A549 (cell line): Measurements from ENCODE around the gene ZNF410. TPM values are rescaled to one million over a fixed set of nuclear protein-coding genes. Genes with fewer than 3 reads are reported as not detected.

ENCODE experiments used
- ATAC-seq, 2 experiments: fragments of 200-7000 bp in 1 of 2; fragments of >200 bp in 1 of 2; cut with Nextera tagmentation in 1 of 2; cut with Tn5 transposase in 1 of 2; 3 replicates each; pipeline versions ENCODE4 v1.8.0 to v1.9.1; 2018 to 2020; ENCODE audit warnings: mild to moderate bottlenecking in 1 of 2, moderate library complexity in 1 of 2
- CTCF ChIA-PET: fragments of 300-600 bp; sonication (Branson Sonifier 250); formaldehyde crosslinking; extraction: SDS; loops from one replicate; lab custom pipeline; 2021; ENCODE audit warnings: antibody characterized with exemption, inconsistent platforms; lab: Yijun Ruan, JAX
- POLR2A ChIA-PET: fragments of 350-600 bp; formaldehyde crosslinking; extraction: SDS; loops from one replicate; lab custom pipeline; 2021; ENCODE audit warnings: antibody characterized with exemption, inconsistent platforms; lab: Yijun Ruan, JAX
- DNase-seq, 2 experiments: peaks; one replicate each; pipeline versions ENCODE4 v3.0.0 to v3.0.0-alpha.2; 2011 to 2016; ENCODE audit warnings: low read depth in 1 of 2, low spot score in 1 of 2
- FAIRE-seq: peaks from 2 replicates; lab custom pipeline; 2011; peaks lifted over from hg19 to GRCh38; lab: Jason Lieb, UNC
- H3K27ac ChIP-seq, 2 experiments: fragments of >200 bp; sonication (Bioruptor Twin); formaldehyde crosslinking; 3 replicates each; pipeline ENCODE4 v1.5.1; 2016 to 2017
- H3K4me1 ChIP-seq: fragments of >200 bp; sonication (Bioruptor Twin); formaldehyde crosslinking; 3 replicates; pipeline ENCODE4 v1.6.1; 2016
- H3K4me2 ChIP-seq: fragments of >200 bp; sonication (Bioruptor Twin); formaldehyde crosslinking; 3 replicates; pipeline ENCODE4 v1.6.1; 2016
- H3K4me3 ChIP-seq: fragments of >200 bp; sonication (Bioruptor Twin); formaldehyde crosslinking; 3 replicates; pipeline ENCODE4 v1.5.1; 2016
- H3K9me3 ChIP-seq: fragments of >200 bp; sonication (Bioruptor Twin); formaldehyde crosslinking; 3 replicates; pipeline ENCODE4 v1.6.1; 2016
- BHLHE40 ChIP-seq: IDR thresholded peaks from 2 replicates; pipeline ENCODE4 v1.6.1; 2012; ENCODE audit warnings: low read depth, low read length, inconsistent platforms
- CBX2 ChIP-seq: fragments of 200-600 bp; sonication (generic); IDR thresholded peaks from 2 replicates; pipeline ENCODE4 v1.6.1; 2016; ENCODE audit warnings: low read depth, mild to moderate bottlenecking, borderline replicate concordance
- CHD2 ChIP-seq: fragments of 150-350 bp; IDR thresholded peaks from 2 replicates; pipeline ENCODE4 v1.6.1; 2014; ENCODE audit warnings: low read length; ENCODE audit not compliant: partially characterized antibody
- CTCF ChIP-seq: fragments of >200 bp; sonication (Bioruptor Twin); formaldehyde crosslinking; IDR thresholded peaks from 3 replicates; pipeline ENCODE4 v1.5.1; 2016
- EP300 ChIP-seq, 2 experiments: fragments of >200 bp; sonication (Bioruptor Twin); formaldehyde crosslinking; IDR thresholded peaks; 2 replicates in 1 of 2; 3 replicates in 1 of 2; pipeline ENCODE4 v1.6.1; 2016 to 2017
- FOSB ChIP-seq: fragments of 250-450 bp; sonication (Bioruptor Pico); IDR thresholded peaks from 2 replicates; pipeline ENCODE4 v1.5.0; 2020; ENCODE audit warnings: mild to moderate bottlenecking, moderate library complexity
- FOSL2 ChIP-seq, 2 experiments: fragments of 450-650 bp in 1 of 2; fragments of >200 bp in 1 of 2; sonication (Bioruptor Twin) in 1 of 2; formaldehyde crosslinking; IDR thresholded peaks; 2 replicates each; pipeline versions ENCODE4 v1.5.0 to v1.6.1; 2016 to 2020; ENCODE audit warnings: mild to moderate bottlenecking in 1 of 2, moderate library complexity in 1 of 2
- HDAC2 ChIP-seq: fragments of 200-600 bp; sonication (generic); IDR thresholded peaks from 2 replicates; pipeline ENCODE4 v1.6.1; 2016
- HMGXB4 ChIP-seq: fragments of 250-450 bp; sonication (Bioruptor Pico); IDR thresholded peaks from 2 replicates; pipeline ENCODE4 v1.5.0; 2021; ENCODE audit warnings: mild to moderate bottlenecking, moderate library complexity, borderline replicate concordance
- HOXB13 ChIP-seq: fragments of 250-450 bp; sonication (Bioruptor Pico); IDR thresholded peaks from 2 replicates; pipeline ENCODE4 v1.5.0; 2020; ENCODE audit warnings: low read depth, mild to moderate bottlenecking, moderate library complexity
- JUN ChIP-seq, 2 experiments: fragments of >200 bp; sonication (Bioruptor Twin); formaldehyde crosslinking; IDR thresholded peaks; 2 replicates in 1 of 2; 3 replicates in 1 of 2; pipeline ENCODE4 v1.6.1; 2016 to 2017
- KDM5A ChIP-seq: fragments of 200-600 bp; sonication (generic); IDR thresholded peaks from 2 replicates; pipeline ENCODE4 v1.6.1; 2016; ENCODE audit warnings: antibody characterized with exemption, mild to moderate bottlenecking
- MAZ ChIP-seq: fragments of 150-350 bp; IDR thresholded peaks from 2 replicates; pipeline ENCODE4 v1.6.1; 2014; ENCODE audit warnings: antibody characterized with exemption, low read depth, low read length, borderline replicate concordance
- MYC ChIP-seq: IDR thresholded peaks from 2 replicates; pipeline ENCODE4 v1.6.1; 2012; ENCODE audit warnings: mild to moderate bottlenecking, inconsistent platforms, low read length, improper control_type of control experiment, borderline replicate concordance
- POLR2A ChIP-seq: IDR thresholded peaks from 2 replicates; pipeline ENCODE4 v1.6.1; 2012; ENCODE audit warnings: mild to moderate bottlenecking, low read length
- RARB ChIP-seq: fragments of 250-450 bp; sonication (Bioruptor Pico); IDR thresholded peaks from 2 replicates; pipeline ENCODE4 v1.8.0; 2021; ENCODE audit warnings: mild to moderate bottlenecking, moderate library complexity
- REST ChIP-seq: fragments of 200-600 bp; sonication (generic); IDR thresholded peaks from 2 replicates; pipeline ENCODE4 v1.6.1; 2016; ENCODE audit warnings: antibody characterized with exemption, mild to moderate bottlenecking, moderate library complexity
- RNF2 ChIP-seq: fragments of 200-600 bp; sonication (generic); IDR thresholded peaks from 2 replicates; pipeline ENCODE4 v1.6.1; 2016; ENCODE audit warnings: low read depth, mild to moderate bottlenecking, antibody characterized with exemption, moderate library complexity, borderline replicate concordance
- SMC3 ChIP-seq: fragments of >200 bp; sonication (Bioruptor Twin); formaldehyde crosslinking; IDR thresholded peaks from 3 replicates; pipeline ENCODE4 v1.6.1; 2018; ENCODE audit warnings: inconsistent platforms
- SREBF2 ChIP-seq: fragments of 450-650 bp; IDR thresholded peaks from 2 replicates; pipeline ENCODE4 v1.6.1; 2014; ENCODE audit warnings: mild to moderate bottlenecking, moderate library complexity
- TFCP2L1 ChIP-seq: fragments of 250-450 bp; sonication (Bioruptor Pico); IDR thresholded peaks from 2 replicates; pipeline ENCODE4 v1.5.0; 2021; ENCODE audit warnings: mild to moderate bottlenecking
- TP53 ChIP-seq: fragments of 250-450 bp; sonication (Bioruptor Pico); IDR thresholded peaks from 2 replicates; pipeline ENCODE4 v1.5.0; 2021; ENCODE audit warnings: mild to moderate bottlenecking, moderate library complexity
- ZC3H11A ChIP-seq: fragments of 450-650 bp; IDR thresholded peaks from 2 replicates; pipeline ENCODE4 v1.6.1; 2014; ENCODE audit warnings: antibody characterized with exemption, mild to moderate bottlenecking
- ZFP36 ChIP-seq: fragments of 450-650 bp; IDR thresholded peaks from 2 replicates; pipeline ENCODE4 v1.6.1; 2014; ENCODE audit warnings: borderline replicate concordance; ENCODE audit not compliant: partially characterized antibody
- WGBS: methylation state at CpG from one replicate; pipeline ENCODE4 v1.1.6; 2017; ENCODE audit errors: missing lambda C conversion rate; 5-methylcytosine and 5-hydroxymethylcytosine counted together
- polyA plus RNA-seq, 4 experiments: library from polyadenylated mRNA; depleted of rRNA in 3 of 4; stranded (reverse); fragments of >200 nt; fragmentation: RNase III in 1 of 4; extraction: RNeasy Plus Mini Kit Qiagen cat#74134 plus additional on column Dnase treatment in 1 of 4; gene quantifications; 2 replicates in 3 of 4; 3 replicates in 1 of 4; pipeline ENCODE4 v1.2.3, GENCODE V29; 2011 to 2017

Gene ZNF410
- polyA plus RNA-seq, 2 of the 4 experiments (the other 2 are of a cell fraction): 35.8 to 70.8 TPM

- ChIA-PET CTCF (no interaction called here), POLR2A (interaction anchor here (0.7 kb wide), 1 partner anchor 86 kb away, joined by 3 read pairs; no protein-coding TSS in a partner anchor)
- peaks cover 6% of the 10 kb centered on the region; the same call in 2 of the 3 replicates for H3K4me1 ChIP-seq
- 92% methylated on average over 1 of the region's 1 CpG for WGBS
- FAIRE-seq (no peak), ATAC-seq (no peak), DNase-seq (no peak)
- H3K27ac ChIP-seq: no peak overlapping the region
- H3K4me2 ChIP-seq: no peak overlapping the region
- H3K4me3 ChIP-seq: no peak overlapping the region
- no peak for TF ChIP-seq JUN (IDR thresholded peaks at IDR 0.05)
- no peak for TF ChIP-seq RNF2
- no peak for TF ChIP-seq POLR2A
- TF ChIP-seq HMGXB4: no peak
- TF ChIP-seq RARB (CRISPR knock-in tag): no peak
- no peak for TF ChIP-seq EP300 (IDR thresholded peaks at IDR 0.05)
- TF ChIP-seq TP53: no peak
- TF ChIP-seq KDM5A: no peak
- TF ChIP-seq MYC: no peak
- TF ChIP-seq BHLHE40: no peak
- no peak for TF ChIP-seq FOSL2 (IDR thresholded peaks at IDR 0.05)
- no peak for TF ChIP-seq FOSL2 (CRISPR knock-in tag; IDR thresholded peaks at IDR 0.05)
- TF ChIP-seq ZFP36: no peak
- TF ChIP-seq HDAC2: no peak
- no peak for TF ChIP-seq CBX2
- TF ChIP-seq HOXB13: no peak
- TF ChIP-seq REST: no peak
- no peak for TF ChIP-seq FOSB
- TF ChIP-seq SREBF2: no peak
- TF ChIP-seq ZC3H11A: no peak
- TF ChIP-seq CTCF: no peak
- H3K9me3 ChIP-seq: no peaks in the 10 kb centered on the region
Measured at GRCh38 chr14:73953731-73954130, 67.1 kb downstream of the ZNF410 start.

- no peak overlapping the region for H3K4me3 ChIP-seq
- TF ChIP-seq RNF2 (no peak), MYC (no peak), CHD2 (no peak), MAZ (no peak), POLR2A (no peak), ZFP36 (no peak), BHLHE40 (no peak), SMC3 (no peak), TFCP2L1 (CRISPR knock-in tag) (no peak)
- ChIA-PET CTCF (interaction anchor here (0.6 kb wide), 1 partner anchor 10 kb away, joined by 4 read pairs; no protein-coding TSS in a partner anchor), POLR2A (no interaction called here)
- no peak overlapping the region for H3K4me2 ChIP-seq
- FAIRE-seq: no peak
- WGBS: 87% methylated on average over 5 of the region's 5 CpGs
- no peaks in the 10 kb centered on the region for H3K9me3 ChIP-seq
- H3K27ac ChIP-seq: no peak overlapping the region
- H3K4me1 ChIP-seq: peaks cover 6% of the 10 kb centered on the region; the same call in 2 of the 3 replicates
- no peak for ATAC-seq
- no peak for DNase-seq
Measured at GRCh38 chr14:73955674-73956073, 69.0 kb downstream of the ZNF410 start.
